Activated CD4-positive, alpha-beta T cell treated with anti-CD3 and anti-CD28 coated beads, Interleukin-10, Interleukin-2, amounts not matched to agents 100 ng/mL and 50 ng/mL, durations not matched to agents 16 hours and 8 hours (primary cell): ENCODE data around the gene ABCC8.

Experiments used
- DNase-seq: peaks from one replicate; pipeline ENCODE4 v3.0.0-alpha.2; 2020

The ABCC8 gene

GRCh38 chr11:17504330-17505107, 27.9 kb upstream of the ABCC8 start:
- peak; percentile 73 for DNase-seq

- no peak for DNase-seq
These were observed 26.0 kb upstream of the ABCC8 start for GRCh38 chr11:17502630-17503029.

GRCh38 chr11:17500673-17501072, 24.0 kb upstream of the ABCC8 start:
- DNase-seq: no peak

GRCh38 chr11:17498475-17498874, 21.8 kb upstream of the ABCC8 start:
- no peak for DNase-seq

DNA sequence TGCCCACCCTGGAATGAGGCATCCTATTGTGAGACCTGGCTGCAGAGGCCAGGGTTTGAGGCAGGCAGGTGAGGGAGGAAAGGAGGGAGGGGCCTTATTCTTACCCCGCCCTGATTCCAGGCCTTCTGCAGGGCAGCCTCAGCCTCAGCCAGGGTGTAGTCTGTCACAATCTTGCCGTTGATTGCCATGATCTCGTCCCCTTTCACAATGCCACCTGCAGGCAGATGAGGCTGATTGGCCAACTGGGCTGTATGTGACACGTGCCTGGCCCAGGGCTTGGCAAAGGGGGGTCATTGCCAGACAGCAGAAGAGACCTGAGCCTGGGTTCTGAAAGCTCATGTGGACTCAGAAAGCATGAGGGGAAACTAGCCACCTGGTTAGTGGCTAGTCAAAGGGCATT, 21.4 kb upstream of the ABCC8 start:
- DNase-seq: no peak

DNA sequence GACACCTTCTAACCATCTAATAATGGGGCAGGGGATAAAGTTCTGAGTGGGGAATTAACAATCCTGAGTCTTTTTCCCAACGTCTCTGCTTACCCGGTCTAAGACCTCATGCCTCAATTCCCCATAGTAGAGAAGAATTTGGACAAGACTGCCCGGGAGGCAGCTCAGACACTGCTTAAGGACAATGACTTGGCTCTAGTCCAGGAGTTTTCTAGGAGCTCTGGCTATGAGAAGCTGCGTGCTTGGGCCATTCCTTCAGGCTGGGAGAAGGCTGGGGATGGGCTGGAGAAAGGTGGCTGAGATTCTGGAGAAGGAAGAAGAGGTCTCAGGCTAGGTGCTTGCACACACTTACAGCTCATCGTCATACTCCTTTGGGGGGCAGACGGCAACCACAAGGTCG, 19.8 kb upstream of the ABCC8 start:
- no peak for DNase-seq

- no peak for DNase-seq
These were observed 17.4 kb upstream of the ABCC8 start for GRCh38 chr11:17494019-17494418.

DNA sequence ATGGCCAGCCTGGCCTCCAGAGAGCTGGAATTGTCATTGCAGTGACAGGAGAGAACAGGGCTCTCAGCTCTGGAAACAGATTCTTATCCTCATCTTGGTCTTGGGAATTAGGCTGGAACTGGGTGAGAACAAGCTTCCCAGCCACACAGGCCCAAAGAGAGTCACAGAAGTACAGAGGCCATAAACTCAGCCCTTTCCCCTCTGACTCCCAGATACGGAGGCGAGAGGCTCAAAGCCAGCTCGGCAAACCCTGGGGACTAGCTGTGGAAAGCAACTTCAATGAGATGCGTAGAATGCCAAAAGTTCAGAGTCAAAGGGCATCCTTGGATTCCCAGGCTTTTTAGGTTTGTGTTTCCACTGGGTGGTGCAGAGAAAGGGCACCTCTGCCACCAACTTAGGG, 14.3 kb upstream of the ABCC8 start:
- no peak for DNase-seq

DNA sequence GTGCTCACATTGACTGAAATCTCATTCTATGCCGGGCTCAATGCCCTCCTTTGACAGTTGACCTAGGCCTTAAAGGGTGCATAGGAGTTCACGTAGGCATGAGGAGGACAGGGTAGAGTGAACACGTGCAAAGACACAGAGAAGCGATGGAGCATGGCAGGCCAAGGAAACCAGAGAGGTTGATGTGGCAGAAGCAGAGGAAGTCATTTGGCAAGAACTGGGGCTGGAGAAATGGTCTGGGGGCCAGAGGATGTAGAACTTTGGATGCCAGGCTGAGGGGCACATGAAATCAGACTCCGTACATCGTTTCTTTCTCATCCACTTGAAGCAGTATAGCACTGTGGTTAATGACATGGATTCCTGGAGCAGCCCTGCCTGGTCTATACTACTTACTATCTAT, 13.6 kb upstream of the ABCC8 start:
- DNase-seq: no peak

- DNase-seq: no peak
These were observed 13.1 kb upstream of the ABCC8 start for GRCh38 chr11:17489751-17490150.

GRCh38 chr11:17488563-17488962, 11.9 kb upstream of the ABCC8 start:
- DNase-seq: no peak

GRCh38 chr11:17486646-17487045, 10.0 kb upstream of the ABCC8 start:
- DNase-seq: no peak

DNA sequence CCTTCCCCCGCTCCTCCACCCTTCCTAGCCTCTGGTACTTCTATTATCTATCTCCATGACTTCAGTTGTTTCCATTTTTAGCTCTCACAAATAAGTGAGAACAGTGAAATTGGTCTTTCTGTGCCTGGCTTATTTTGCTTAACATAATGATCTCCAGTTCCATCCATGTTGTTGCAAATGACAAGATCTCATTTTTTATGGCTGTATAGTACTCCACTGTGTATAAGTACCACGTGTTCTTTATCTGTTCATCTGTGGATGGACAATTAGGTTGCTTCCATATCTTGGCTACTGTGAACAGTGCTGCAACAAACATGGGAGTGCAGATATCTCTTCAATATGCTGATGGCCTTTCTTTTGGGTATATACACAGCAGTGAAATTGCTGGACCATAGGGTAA, 6.9 kb upstream of the ABCC8 start:
- DNase-seq: no peak

- no peak for DNase-seq
These were observed 5.3 kb upstream of the ABCC8 start for GRCh38 chr11:17481905-17482304.

DNA sequence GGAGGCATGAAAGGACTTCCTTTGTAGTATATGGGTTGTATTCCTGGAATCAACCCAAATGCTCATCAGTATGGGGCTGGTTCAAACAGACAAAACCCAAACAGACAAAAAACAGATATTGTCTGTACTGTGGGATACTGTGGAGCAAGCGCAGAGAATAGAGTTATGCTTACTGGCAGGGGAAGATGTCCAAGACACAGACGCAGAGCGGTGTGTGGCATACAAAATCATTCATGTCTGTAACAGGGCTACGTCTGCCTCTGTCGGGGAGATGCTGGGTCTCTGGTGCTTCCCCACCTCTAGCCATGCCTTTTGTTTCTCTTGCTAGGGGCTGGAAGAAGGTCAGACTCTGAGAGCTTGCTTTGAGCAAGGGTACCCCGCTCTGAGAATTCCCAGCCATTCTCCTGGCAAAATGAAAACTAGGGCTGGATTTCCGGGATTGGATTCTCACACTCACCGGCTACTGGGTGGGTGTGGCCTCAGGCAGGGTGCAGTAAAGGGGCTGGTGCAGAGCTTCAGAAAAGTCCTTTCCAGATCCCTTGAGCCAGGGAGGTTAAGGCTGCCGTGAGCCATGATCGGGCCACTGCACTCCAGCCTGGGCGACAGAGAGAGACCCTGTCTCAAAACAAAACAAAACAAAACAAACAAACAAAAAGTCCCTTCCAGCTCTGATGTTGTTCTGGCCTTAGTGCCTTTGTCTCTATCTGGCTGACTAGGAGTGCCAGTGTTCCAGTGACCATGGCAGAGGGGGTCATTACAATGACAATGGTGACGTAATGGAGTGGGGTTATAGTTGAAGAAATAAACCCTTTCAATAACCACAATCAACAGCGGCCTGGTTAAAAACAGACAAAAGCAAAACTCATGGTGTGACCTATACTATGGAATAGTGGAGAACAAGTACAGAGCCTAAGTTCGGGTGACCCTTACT, 2.9 kb upstream of the ABCC8 start:
- no peak for DNase-seq

GRCh38 chr11:17478070-17478469, 1.4 kb upstream of the ABCC8 start:
- DNase-seq: no peak

- DNase-seq: no peak
These were observed 716 bp upstream of the ABCC8 start for GRCh38 chr11:17477361-17477760.

- no peak for DNase-seq
These were observed 364 bp upstream of the ABCC8 start for GRCh38 chr11:17477084-17477333.

- no peak for DNase-seq
These were observed 854 bp downstream of the ABCC8 start for GRCh38 chr11:17475666-17476316.

DNA sequence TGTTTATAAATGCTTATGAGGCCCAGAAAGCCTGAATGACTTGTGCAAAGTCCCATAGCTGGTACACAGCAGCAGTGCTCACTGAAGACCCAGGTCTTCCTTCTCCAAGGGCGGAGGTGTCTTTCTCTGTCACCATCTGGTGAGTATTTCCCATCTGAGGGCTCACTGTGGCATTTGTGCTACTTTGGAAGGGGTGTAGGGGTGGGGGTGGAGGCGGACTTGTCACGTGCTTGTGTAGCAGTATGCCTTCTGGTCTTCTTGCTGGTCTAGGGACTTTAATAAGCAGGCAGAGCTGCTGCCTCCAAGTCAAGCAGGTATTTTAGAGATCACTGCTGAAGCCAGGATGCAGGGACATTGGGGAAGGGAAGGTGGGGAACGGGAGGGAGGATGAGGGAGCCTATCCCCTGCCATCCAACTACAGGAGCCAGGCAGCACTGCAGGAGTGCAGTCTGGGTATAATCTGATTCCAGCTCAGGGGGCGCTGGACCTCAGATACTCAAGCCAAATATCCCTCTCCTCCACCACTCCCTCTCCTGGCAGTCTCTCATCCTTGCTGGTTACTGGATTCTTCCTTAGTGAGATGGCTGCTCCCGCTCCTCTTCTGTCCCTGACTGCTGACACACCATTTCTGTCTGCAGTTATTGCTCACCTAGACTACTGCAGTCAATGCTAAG, 3.4 kb downstream of the ABCC8 start:
- DNase-seq: no peak

DNA sequence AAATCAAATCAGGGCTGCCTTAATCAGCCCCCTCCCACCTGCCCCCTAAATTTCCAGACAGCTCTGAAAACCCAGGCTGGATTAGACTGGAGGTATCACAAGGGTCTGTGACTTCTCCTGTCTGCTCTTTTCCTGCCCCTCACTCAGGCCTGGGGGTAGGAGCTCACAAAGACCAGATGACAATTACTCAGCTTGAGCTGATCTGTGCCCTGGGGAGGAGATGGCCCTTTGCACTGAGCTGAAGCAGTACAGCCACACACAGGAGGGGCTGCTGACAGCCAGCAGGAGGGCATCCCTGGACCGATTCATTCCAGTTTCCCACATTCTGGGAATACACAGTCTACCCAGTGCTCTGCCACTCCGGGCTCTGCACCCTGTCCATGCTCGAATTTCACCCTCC, 4.2 kb downstream of the ABCC8 start:
- no peak for DNase-seq

DNA sequence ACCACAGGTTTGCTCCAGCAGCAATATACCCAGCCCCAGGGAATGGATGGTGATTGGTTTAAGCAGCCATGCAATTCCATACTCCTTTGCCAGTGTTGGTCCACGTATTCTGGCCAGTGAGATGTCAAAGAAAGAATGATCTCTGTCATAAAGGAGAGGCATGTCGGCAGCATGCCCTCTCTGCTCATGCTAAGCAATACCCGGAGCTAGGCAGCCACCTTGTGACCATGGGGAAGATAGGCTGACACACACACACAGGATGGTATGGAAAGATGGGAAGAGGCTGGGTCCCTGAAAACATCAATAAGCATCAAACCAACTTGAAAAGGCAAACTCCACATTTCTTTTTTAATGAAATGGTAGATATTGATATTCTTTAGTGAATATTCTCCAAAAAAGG, 5.1 kb downstream of the ABCC8 start:
- DNase-seq: no peak

GRCh38 chr11:17469998-17470397, 6.6 kb downstream of the ABCC8 start:
- DNase-seq: no peak
